ENCODE data around the gene MAB21L3.

Gene MAB21L3

DNA sequence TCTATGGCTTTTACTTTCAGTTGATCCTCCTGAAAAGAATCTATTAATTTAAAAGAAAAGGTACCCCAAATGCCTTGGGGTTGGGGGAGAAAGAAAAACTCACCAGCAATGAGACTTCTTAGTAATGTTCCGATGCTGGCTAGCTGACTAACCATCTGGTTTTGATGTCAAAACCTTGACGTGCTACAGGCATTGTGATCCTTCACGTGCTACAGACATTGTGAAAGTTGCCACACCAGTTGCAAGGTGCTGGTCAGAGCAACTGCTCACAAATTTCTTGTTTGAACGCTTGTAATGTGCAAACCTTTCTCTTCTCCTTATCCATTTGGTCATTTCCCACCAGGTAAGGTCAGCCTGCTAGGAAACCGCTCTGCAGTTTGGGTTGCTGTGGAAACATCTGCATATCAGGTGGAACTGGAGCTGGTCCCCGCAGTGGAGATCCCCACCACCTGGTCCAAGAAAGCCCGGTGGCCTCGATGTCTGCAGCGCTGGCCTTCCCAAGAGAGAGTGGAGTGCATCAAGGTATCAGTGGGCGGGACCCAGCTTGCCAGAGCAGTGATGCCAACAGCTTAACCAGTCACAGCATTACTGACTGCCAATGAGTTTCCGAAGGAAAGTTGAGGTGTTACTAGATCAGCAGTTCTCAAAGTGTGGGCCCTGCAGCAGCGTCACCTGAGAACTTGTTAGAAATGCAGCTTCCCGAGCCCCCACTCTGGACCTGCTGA, 16.1 kb downstream of the MAB21L3 start:
- Histone ChIP-seq H3K4me3 (ENCODE audit: low read depth, low read length) (no peak overlapping the region), H3K9me3 (ENCODE audit: control insufficient read depth, insufficient read depth, low read length) (no peaks in the 10 kb centered on the region), H3K9ac (ENCODE audit: low read depth, low read length) (no peak overlapping the region), H3K27me3 (ENCODE audit: control insufficient read depth, insufficient read depth, low read length) (no peaks in the 10 kb centered on the region), H3K4me1 (ENCODE audit: control insufficient read depth, insufficient read depth, low read length) (no peaks in the 10 kb centered on the region), H3K27ac (ENCODE audit: low read depth, low read length) (no peak overlapping the region), H3K36me3 (ENCODE audit: control insufficient read depth, insufficient read depth, low read length) (no peaks in the 10 kb centered on the region)

DNA sequence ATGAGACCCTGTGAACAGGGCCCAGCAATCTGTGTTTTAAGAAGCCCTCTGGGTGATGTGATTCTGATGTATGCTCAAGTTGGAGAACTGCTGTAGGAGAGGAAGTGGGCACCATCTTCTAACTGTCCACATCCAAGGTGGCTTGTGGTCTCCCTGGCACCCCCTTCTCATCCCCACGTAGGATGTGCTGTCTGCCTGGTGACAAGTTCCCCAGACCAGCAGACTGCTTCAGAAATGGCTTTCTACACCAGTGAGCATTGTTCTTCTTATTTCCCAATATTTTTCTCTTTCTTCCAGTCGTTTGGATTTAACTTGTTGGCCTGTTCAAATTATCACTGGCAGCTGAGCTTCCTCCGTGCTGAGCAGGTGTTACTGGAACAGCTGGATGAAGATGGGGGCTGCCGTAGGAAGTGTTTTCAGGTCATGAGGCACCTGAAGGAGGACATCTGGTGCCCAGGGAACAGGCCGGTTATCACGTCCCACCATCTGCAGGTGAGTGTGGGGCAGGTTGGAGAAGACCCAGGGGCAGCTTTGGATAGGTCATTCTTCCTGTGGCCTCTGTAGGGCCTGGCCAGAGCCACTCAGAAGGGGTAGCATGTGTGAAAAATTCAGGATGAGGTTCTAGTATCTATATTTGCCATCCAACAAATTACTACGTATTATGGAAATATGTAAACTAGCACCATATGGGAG, 16.8 kb downstream of the MAB21L3 start:
- Histone ChIP-seq H3K36me3 (ENCODE audit: control insufficient read depth, insufficient read depth, low read length) (no peaks in the 10 kb centered on the region), H3K4me1 (ENCODE audit: control insufficient read depth, insufficient read depth, low read length) (no peaks in the 10 kb centered on the region)

DNA sequence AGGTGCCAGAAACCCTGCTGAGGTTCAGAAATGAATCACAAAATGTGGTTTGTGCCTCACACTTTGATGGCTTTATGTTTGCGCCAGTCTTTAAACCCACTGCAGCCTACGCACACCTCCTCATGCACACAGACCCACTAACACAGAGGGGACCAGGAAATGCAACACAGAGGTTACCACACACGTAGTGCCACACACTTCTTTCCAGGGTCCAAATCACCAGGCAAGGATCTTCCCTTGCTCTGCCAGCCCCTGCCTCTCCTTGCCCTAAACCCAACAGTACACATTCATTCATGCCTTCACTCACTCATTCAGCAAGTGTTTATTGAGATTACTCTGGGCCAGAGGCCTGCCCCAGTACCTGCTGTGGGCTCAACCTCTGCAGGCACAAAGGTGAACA, 17.5 kb downstream of the MAB21L3 start:
- Histone ChIP-seq H3K27me3 (ENCODE audit: control insufficient read depth, insufficient read depth, low read length) (no peaks in the 10 kb centered on the region), H3K36me3 (ENCODE audit: control insufficient read depth, insufficient read depth, low read length) (no peaks in the 10 kb centered on the region), H3K9ac (ENCODE audit: low read depth, low read length) (no peak overlapping the region), H3K27ac (ENCODE audit: low read depth, low read length) (no peak overlapping the region), H3K9me3 (ENCODE audit: control insufficient read depth, insufficient read depth, low read length) (no peaks in the 10 kb centered on the region), H3K4me3 (ENCODE audit: low read depth, low read length) (no peak overlapping the region), H3K4me1 (ENCODE audit: control insufficient read depth, insufficient read depth, low read length) (no peaks in the 10 kb centered on the region)

More for the DNA sequence above, 16.8 kb downstream of the MAB21L3 start:
- Histone ChIP-seq H3K9me3 (ENCODE audit: control insufficient read depth, insufficient read depth, low read length) (no peaks in the 10 kb centered on the region), H3K27ac (ENCODE audit: low read depth, low read length) (no peak overlapping the region), H3K4me3 (ENCODE audit: low read depth, low read length) (no peak overlapping the region), H3K27me3 (ENCODE audit: control insufficient read depth, insufficient read depth, low read length) (no peaks in the 10 kb centered on the region), H3K9ac (ENCODE audit: low read depth, low read length) (no peak overlapping the region)

DNA sequence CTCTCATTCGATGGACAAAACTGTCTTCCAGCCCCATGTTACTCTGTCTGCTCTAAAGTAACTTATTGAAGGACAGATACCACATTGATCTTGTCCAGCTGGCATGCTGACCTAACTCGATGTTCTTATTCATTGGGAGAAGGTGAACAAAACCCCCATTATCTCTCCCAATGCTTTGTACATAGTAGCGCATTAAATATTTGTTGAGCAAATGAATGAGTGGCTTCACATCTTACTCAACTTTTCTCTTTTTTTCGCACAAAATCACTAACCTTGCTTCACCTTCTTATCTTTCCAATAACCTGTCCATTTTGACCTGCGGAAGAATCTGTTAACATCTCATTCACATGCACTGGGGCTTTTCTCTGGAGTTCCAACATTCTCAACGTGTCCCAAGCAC, 18.3 kb downstream of the MAB21L3 start:
- Histone ChIP-seq H3K4me1 (ENCODE audit: control insufficient read depth, insufficient read depth, low read length) (no peaks in the 10 kb centered on the region), H3K9me3 (ENCODE audit: control insufficient read depth, insufficient read depth, low read length) (no peaks in the 10 kb centered on the region), H3K27ac (ENCODE audit: low read depth, low read length) (no peak overlapping the region), H3K4me3 (ENCODE audit: low read depth, low read length) (no peak overlapping the region), H3K9ac (ENCODE audit: low read depth, low read length) (no peak overlapping the region), H3K27me3 (ENCODE audit: control insufficient read depth, insufficient read depth, low read length) (no peaks in the 10 kb centered on the region), H3K36me3 (ENCODE audit: control insufficient read depth, insufficient read depth, low read length) (no peaks in the 10 kb centered on the region)

DNA sequence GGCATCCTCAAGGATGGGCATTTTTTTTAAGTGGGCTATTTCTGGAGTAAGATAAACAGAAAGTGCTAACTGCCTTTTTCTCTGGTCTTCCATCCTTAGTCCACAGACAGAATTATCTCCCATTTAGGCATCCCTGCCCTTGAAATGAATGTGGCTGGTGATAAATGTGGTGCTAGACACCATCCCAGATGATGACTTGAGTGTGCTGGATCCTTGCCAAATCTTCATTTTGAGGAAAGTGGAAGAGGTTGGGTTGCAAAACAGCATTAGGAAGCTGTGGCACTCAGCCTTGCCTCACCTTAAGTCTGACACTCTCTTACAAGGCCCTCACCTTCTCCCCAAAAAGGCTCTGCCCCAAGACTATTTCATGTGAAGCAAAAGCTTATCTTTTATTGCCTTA, 19.2 kb downstream of the MAB21L3 start:
- no peak overlapping the region for H3K9ac ChIP-seq (ENCODE audit: low read depth, low read length)
- H3K27ac ChIP-seq (ENCODE audit: low read depth, low read length) = no peak overlapping the region
- no peak overlapping the region for H3K4me3 ChIP-seq (ENCODE audit: low read depth, low read length)
- no peaks in the 10 kb centered on the region for H3K36me3 ChIP-seq (ENCODE audit: control insufficient read depth, insufficient read depth, low read length)
- no peaks in the 10 kb centered on the region for H3K4me1 ChIP-seq (ENCODE audit: control insufficient read depth, insufficient read depth, low read length)
- no peaks in the 10 kb centered on the region for H3K9me3 ChIP-seq (ENCODE audit: control insufficient read depth, insufficient read depth, low read length)
- no peaks in the 10 kb centered on the region for H3K27me3 ChIP-seq (ENCODE audit: control insufficient read depth, insufficient read depth, low read length)

DNA sequence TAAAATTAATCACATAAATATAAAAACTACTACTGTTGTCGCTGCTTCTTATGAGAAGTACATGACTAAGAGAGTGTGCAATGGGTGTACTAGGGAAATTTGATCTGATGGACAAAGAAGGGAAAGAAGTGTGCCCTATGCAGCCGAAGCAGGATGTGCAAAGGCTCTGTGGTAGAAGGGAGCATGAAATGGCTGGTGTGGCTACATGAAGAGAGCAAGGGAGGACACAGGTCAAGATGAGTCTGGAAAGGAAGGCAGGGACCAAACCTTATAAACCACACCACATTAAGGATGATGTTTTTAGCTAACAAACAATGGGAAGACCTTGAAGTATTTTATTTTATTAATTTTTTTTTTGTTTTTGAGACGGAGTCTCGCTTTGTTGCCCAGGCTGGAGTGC, 20.0 kb downstream of the MAB21L3 start:
- Histone ChIP-seq H3K36me3 (ENCODE audit: control insufficient read depth, insufficient read depth, low read length) (no peaks in the 10 kb centered on the region), H3K4me1 (ENCODE audit: control insufficient read depth, insufficient read depth, low read length) (no peaks in the 10 kb centered on the region), H3K27me3 (ENCODE audit: control insufficient read depth, insufficient read depth, low read length) (no peaks in the 10 kb centered on the region), H3K9ac (ENCODE audit: low read depth, low read length) (no peak overlapping the region), H3K27ac (ENCODE audit: low read depth, low read length) (no peak overlapping the region), H3K4me3 (ENCODE audit: low read depth, low read length) (no peak overlapping the region), H3K9me3 (ENCODE audit: control insufficient read depth, insufficient read depth, low read length) (no peaks in the 10 kb centered on the region)

DNA sequence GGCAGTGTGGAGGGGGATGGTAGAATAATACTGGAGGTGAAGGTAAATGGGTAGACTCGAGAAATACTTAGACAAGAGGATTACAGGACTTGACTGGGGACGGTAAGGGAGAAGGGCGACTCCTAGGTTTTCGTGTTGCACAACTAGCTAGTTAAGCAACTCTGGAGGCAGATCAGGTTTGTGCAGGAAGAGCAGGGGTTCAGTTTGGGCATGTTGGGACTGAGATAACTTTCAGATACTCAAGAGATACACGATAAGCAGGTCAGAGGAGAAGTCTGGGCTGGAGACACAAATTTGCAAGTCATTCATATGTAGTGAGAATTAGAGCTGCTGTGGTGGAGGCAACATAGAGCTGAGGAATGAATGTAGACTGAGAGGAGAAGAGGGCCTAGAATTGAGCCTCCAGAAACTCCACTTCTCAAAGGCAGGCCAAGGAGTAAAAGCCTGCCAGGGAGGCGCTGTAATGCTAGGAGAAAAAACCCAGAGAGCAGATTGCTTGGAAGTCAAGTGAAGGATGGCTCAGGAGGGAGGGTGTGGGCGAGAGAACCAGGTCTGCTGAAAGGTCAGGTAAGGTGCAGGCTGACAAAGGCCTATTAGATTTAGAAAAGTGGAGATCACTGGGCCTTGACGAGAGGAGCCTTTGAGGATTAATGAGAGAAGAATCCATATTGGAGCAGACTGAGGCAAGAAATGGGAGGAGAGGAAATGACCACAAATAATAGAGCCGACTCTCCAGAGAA, 20.8 kb downstream of the MAB21L3 start:
- Histone ChIP-seq H3K4me3 (ENCODE audit: low read depth, low read length) (no peak overlapping the region), H3K27me3 (ENCODE audit: control insufficient read depth, insufficient read depth, low read length) (no peaks in the 10 kb centered on the region), H3K36me3 (ENCODE audit: control insufficient read depth, insufficient read depth, low read length) (no peaks in the 10 kb centered on the region), H3K4me1 (ENCODE audit: control insufficient read depth, insufficient read depth, low read length) (no peaks in the 10 kb centered on the region), H3K9ac (ENCODE audit: low read depth, low read length) (no peak overlapping the region), H3K27ac (ENCODE audit: low read depth, low read length) (no peak overlapping the region), H3K9me3 (ENCODE audit: control insufficient read depth, insufficient read depth, low read length) (no peaks in the 10 kb centered on the region)

DNA sequence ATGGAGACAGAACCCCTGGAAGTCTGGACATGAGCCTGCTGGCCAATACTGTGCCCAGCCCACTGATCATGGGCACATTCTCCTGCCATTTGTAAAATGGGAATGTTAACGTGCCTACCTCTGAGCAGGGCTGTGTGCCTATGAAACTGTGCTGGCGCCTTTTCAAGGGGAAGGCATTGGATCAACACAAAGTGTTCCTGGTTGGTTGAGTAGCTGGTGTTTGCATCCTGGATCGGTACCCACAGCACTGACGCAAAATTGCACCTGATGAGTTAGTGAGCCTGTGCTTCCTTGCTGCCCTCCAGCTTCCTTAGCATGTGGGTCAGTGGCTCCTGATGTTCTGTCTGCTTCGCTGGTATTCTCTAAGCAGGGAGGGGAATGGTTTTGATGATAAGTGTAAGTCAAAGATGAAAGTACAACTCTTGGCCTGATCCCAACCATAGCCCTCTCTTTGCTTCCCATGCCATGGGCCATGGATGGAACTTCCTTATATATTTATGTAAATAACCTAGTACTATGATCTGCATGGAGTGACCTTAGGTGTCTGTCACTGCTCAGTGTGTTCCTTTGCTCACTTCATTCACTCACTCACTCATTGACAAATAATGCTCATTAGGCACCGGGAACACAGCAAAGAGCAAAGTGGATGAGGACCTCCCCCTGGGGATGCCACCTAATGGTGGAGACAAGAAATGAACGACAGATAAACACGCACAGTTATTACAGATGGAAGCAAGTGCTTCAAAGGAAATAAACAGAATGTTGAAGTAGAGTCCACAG, 22.7 kb downstream of the MAB21L3 start:
- no peak overlapping the region for H3K9ac ChIP-seq (ENCODE audit: low read depth, low read length)
- no peaks in the 10 kb centered on the region for H3K36me3 ChIP-seq (ENCODE audit: control insufficient read depth, insufficient read depth, low read length)
- H3K27me3 ChIP-seq (ENCODE audit: control insufficient read depth, insufficient read depth, low read length) = no peaks in the 10 kb centered on the region
- no peaks in the 10 kb centered on the region for H3K4me1 ChIP-seq (ENCODE audit: control insufficient read depth, insufficient read depth, low read length)
- H3K4me3 ChIP-seq (ENCODE audit: low read depth, low read length) = no peak overlapping the region
- no peak overlapping the region for H3K27ac ChIP-seq (ENCODE audit: low read depth, low read length)
- no peaks in the 10 kb centered on the region for H3K9me3 ChIP-seq (ENCODE audit: control insufficient read depth, insufficient read depth, low read length)

DNA sequence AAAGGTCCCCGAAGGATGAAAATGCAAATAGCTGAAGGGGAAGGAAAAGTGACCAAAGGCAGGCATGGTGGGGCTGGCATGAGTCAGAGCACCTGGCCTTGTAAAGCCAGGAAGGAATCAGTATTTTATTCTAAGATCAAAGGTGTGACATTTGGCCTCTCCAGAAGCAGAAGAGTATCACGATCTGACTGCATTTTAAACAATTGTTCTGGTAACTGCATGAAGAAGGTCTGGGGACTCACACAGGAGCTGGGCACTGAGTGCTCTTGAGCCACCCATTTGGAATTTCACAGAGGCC, 23.2 kb downstream of the MAB21L3 start:
- H3K9ac ChIP-seq (ENCODE audit: low read depth, low read length) = no peak overlapping the region
- H3K36me3 ChIP-seq (ENCODE audit: control insufficient read depth, insufficient read depth, low read length) = no peaks in the 10 kb centered on the region
- no peak overlapping the region for H3K27ac ChIP-seq (ENCODE audit: low read depth, low read length)

DNA sequence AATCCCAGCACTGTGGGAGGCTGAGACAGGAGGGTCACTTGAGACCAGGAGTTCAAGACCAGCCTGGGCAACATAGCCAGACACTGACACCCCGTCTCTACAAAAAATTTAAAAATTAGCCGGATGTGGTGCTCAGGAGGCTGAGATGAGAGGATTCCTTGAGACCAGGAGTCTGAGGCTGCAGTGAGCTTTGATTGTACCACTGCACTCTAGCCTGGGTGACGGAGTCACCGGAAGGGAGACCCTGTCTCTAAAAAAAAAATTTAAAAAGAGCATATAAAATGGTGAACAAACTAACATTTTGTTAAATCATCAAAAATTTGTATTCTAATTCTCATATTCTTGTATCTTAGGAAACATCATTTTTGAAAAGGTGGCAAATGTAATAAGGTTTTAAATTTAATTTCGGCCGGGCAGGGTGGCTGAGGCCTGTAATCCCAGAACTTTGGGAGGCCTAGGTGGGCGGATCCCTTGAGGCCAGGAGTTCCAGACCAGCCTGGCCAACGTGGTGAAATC, 27.1 kb downstream of the MAB21L3 start:
- H3K36me3 ChIP-seq (ENCODE audit: control insufficient read depth, insufficient read depth, low read length) = no peaks in the 10 kb centered on the region
- H3K27me3 ChIP-seq (ENCODE audit: control insufficient read depth, insufficient read depth, low read length) = no peaks in the 10 kb centered on the region
- H3K9ac ChIP-seq (ENCODE audit: low read depth, low read length) = no peak overlapping the region
- H3K27ac ChIP-seq (ENCODE audit: low read depth, low read length) = no peak overlapping the region
- H3K9me3 ChIP-seq (ENCODE audit: control insufficient read depth, insufficient read depth, low read length) = peaks cover 2% of the 10 kb centered on the region; the same call in 1 of the 2 replicates
- no peak overlapping the region for H3K4me3 ChIP-seq (ENCODE audit: low read depth, low read length)
- H3K4me1 ChIP-seq (ENCODE audit: control insufficient read depth, insufficient read depth, low read length) = no peaks in the 10 kb centered on the region

More for the DNA sequence above, 23.2 kb downstream of the MAB21L3 start:
- Histone ChIP-seq H3K4me1 (ENCODE audit: control insufficient read depth, insufficient read depth, low read length) (no peaks in the 10 kb centered on the region), H3K9me3 (ENCODE audit: control insufficient read depth, insufficient read depth, low read length) (no peaks in the 10 kb centered on the region), H3K27me3 (ENCODE audit: control insufficient read depth, insufficient read depth, low read length) (no peaks in the 10 kb centered on the region), H3K4me3 (ENCODE audit: low read depth, low read length) (no peak overlapping the region)
